Esophagus muscularis mucosa (tissue), 4 donors: ENCODE data around the gene CD27. TPM values are rescaled to one million over a fixed set of nuclear protein-coding genes. Genes with fewer than 3 reads are reported as not detected.
A peak's percentile ranks its signal among the peaks of the same experiment; 100 is the strongest.
"Not testable (repeated sequence)": the region's sequence is repeated elsewhere in the genome, so short reads cannot be mapped to it uniquely, and the experiment has no call there.

Experiments used
- DNase-seq: peaks from one replicate; pipeline ENCODE4 v3.0.0-alpha.2; 2017; ENCODE audit errors: extremely low spot score
- H3K27ac ChIP-seq, 4 donors: fragments of 200-600 bp; sonication (generic); replicated peaks in 1 of 4; 1 replicate in 3 of 4; 2 replicates in 1 of 4; pipeline ENCODE4 v1.5.1; 2016 to 2019; ENCODE audit warnings: mild to moderate bottlenecking in 1 of 4
- H3K27me3 ChIP-seq, 4 donors: fragments of 200-600 bp; sonication (generic); one replicate each; pipeline versions ENCODE4 v1.5.1 to v1.6.0; 2016 to 2019
- H3K36me3 ChIP-seq, 4 donors: fragments of 200-600 bp; sonication (generic); one replicate each; pipeline ENCODE4 v1.5.1; 2016 to 2019
- H3K4me1 ChIP-seq, 4 donors: fragments of 200-600 bp; sonication (generic); one replicate each; pipeline ENCODE4 v1.5.1; 2016 to 2019
- H3K4me3 ChIP-seq, 4 donors: fragments of 200-600 bp; sonication (generic); 1 replicate in 2 of 4; 2 replicates in 2 of 4; pipeline ENCODE4 v1.5.1; 2016 to 2019; ENCODE audit warnings: mild to moderate bottlenecking in 4 of 4, moderate library complexity in 1 of 4
- H3K9me3 ChIP-seq, 4 donors: fragments of 200-600 bp; sonication (generic); 1 replicate in 3 of 4; 2 replicates in 1 of 4; pipeline ENCODE4 v1.5.1; 2016 to 2019
- CTCF ChIP-seq, 3 experiments: fragments of 200-600 bp in 2 of 3; fragments of 450-650 bp in 1 of 3; sonication (generic) in 2 of 3; IDR thresholded peaks; one replicate each; pipeline ENCODE4 v1.5.1; 2017 to 2019; ENCODE audit warnings: antibody characterized with exemption in 3 of 3, mild to moderate bottlenecking in 2 of 3, moderate library complexity in 1 of 3
- EP300 ChIP-seq: sonication (generic); formaldehyde crosslinking; IDR thresholded peaks from one replicate; pipeline ENCODE4 v1.6.1; 2017; ENCODE audit warnings: antibody characterized with exemption
- POLR2A ChIP-seq: fragments of 450-650 bp; IDR thresholded peaks from one replicate; pipeline ENCODE4 v1.6.1; 2017; ENCODE audit warnings: antibody characterized with exemption, moderate library complexity, mild to moderate bottlenecking, low read depth
- POLR2AphosphoS5 ChIP-seq, 2 donors: sonication (generic); formaldehyde crosslinking; IDR thresholded peaks; one replicate each; pipeline ENCODE4 v1.6.1; 2017; ENCODE audit warnings: antibody characterized with exemption in 2 of 2
- WGBS: methylation state at CpG from one replicate; pipeline ENCODE4 v1.1.5; 2018; 5-methylcytosine and 5-hydroxymethylcytosine counted together
- intact Hi-C: fragments of 100-400 bp; cut with DNase I; formaldehyde crosslinking; loops from one replicate; pipeline ENCODE4 v1.15.1; 2023
- total RNA-seq, 4 donors: library from RNA; depleted of rRNA; stranded (reverse); fragments of >200 nt; gene quantifications; one replicate each; pipeline versions ENCODE4 v1.1.0 to v1.2.1, GENCODE V29; 2016

CD27 gene
- total RNA-seq, 4 donors from 2014 or later, result 0.66 TPM; not detected in 3

- Histone ChIP-seq H3K36me3 (peaks cover 0 to 44% (median 38%) of the 10 kb centered on the region in 4 donors), H3K9me3 (no peaks in the 10 kb centered on the region), H3K27me3 (no peaks in the 10 kb centered on the region), H3K27ac (peak within 1 kb of the TSS; percentile 92 to 96 (median 96)), H3K4me3 (peak within 1 kb of the TSS; percentile 61 to 85 (median 80)), H3K4me1 (peaks cover 22 to 36% (median 26%) of the 10 kb centered on the region in 4 donors)
- TF ChIP-seq POLR2AphosphoS5 (IDR thresholded peaks at IDR 0.05), result peak; percentile 23 to 86
- TF ChIP-seq EP300, result no peak
- TF ChIP-seq CTCF (IDR thresholded peaks at IDR 0.05), result peak; percentile 19 to 67 (median 43)
- TF ChIP-seq POLR2A, result peak; percentile 6
- WGBS, result 0% methylated on average over 11 of the region's 49 CpGs
- DNase-seq, result peak; percentile 98
- intact Hi-C loops, result loop anchor here (2.0 kb wide), 1 partner anchor 39 kb away; no protein-coding TSS in a partner anchor
These were observed 48.9 kb downstream of the CD27 start, which contains the start of gene NCAPD2 for GRCh38 chr12:6493497-6494257. Gene NCAPD2 (plus strand): TSS chr12:6494102. CDS start chr12:6495099, 997 bp downstream.

GRCh38 chr12:6494258-6494743 lies 49.5 kb downstream of the CD27 start:
- no peaks in the 10 kb centered on the region for H3K27me3 ChIP-seq
- TF ChIP-seq CTCF (IDR thresholded peaks at IDR 0.05) (no peak), POLR2A (no peak), POLR2AphosphoS5 (IDR thresholded peaks at IDR 0.05) (no peak), EP300 (no peak)
- peaks cover 22 to 36% (median 26%) of the 10 kb centered on the region in 4 donors for H3K4me1 ChIP-seq
- intact Hi-C loops, result loop anchor here (2.0 kb wide), 1 partner anchor 38 kb away; no protein-coding TSS in a partner anchor
- peak overlapping the region; percentile 61 to 85 (median 80) for H3K4me3 ChIP-seq
- H3K27ac ChIP-seq, result peak overlapping the region; percentile 92 to 96 (median 96)
- no peaks in the 10 kb centered on the region for H3K9me3 ChIP-seq
- 0% methylated on average over 14 of the region's 14 CpGs for WGBS
- H3K36me3 ChIP-seq, result peaks cover 6 to 50% (median 44%) of the 10 kb centered on the region in 4 donors
- no peak for DNase-seq

GRCh38 chr12:6494968-6495367 lies 50.2 kb downstream of the CD27 start:
- Histone ChIP-seq H3K4me1 (peaks cover 22 to 36% (median 26%) of the 10 kb centered on the region in 4 donors), H3K27ac (peak overlapping the region in 1 of 4 donors; percentile 92), H3K27me3 (no peaks in the 10 kb centered on the region), H3K4me3 (peak overlapping the region in 3 of 4 donors; percentile 9 to 85 (median 77)), H3K36me3 (peaks cover 10 to 57% (median 48%) of the 10 kb centered on the region in 4 donors), H3K9me3 (no peaks in the 10 kb centered on the region)
- intact Hi-C loops, result loop anchor here (2.0 kb wide), 1 partner anchor 38 kb away; no protein-coding TSS in a partner anchor
- DNase-seq, result no peak
- 50% methylated on average over 1 of the region's 1 CpG for WGBS
- TF ChIP-seq CTCF (IDR thresholded peaks at IDR 0.05) (no peak), POLR2AphosphoS5 (IDR thresholded peaks at IDR 0.05) (no peak), EP300 (no peak), POLR2A (no peak)

- H3K36me3 ChIP-seq, result peaks cover 10 to 46% (median 37%) of the 10 kb centered on the region in 4 donors
- H3K4me3 ChIP-seq, DNase-seq, H3K27ac ChIP-seq, intact Hi-C loops, H3K9me3 ChIP-seq, H3K27me3 ChIP-seq: not testable (repeated sequence)
- H3K4me1 ChIP-seq, result peaks cover 20 to 31% (median 21%) of the 10 kb centered on the region in 4 donors
- 69% methylated on average over 3 of the region's 3 CpGs for WGBS
These were observed 52.5 kb downstream of the CD27 start for GRCh38 chr12:6497291-6497690.

- Histone ChIP-seq H3K4me3 (no peak overlapping the region), H3K27ac (no peak overlapping the region), H3K27me3 (no peaks in the 10 kb centered on the region), H3K9me3 (no peaks in the 10 kb centered on the region), H3K4me1 (peaks cover 2 to 13% (median 3%) of the 10 kb centered on the region in 4 donors), H3K36me3 (peaks cover 10 to 62% (median 41%) of the 10 kb centered on the region in 4 donors)
- 86% methylated on average over 2 of the region's 2 CpGs for WGBS
- no peak for DNase-seq
- TF ChIP-seq POLR2AphosphoS5 (IDR thresholded peaks at IDR 0.05), result no peak
- no peak for TF ChIP-seq EP300
- no peak for TF ChIP-seq CTCF (IDR thresholded peaks at IDR 0.05)
- no peak for TF ChIP-seq POLR2A
- intact Hi-C loops, result no loop called here
These were observed 55.7 kb downstream of the CD27 start for GRCh38 chr12:6500466-6500865.
